ENCODE measurements around the gene PPP1R9A.

PPP1R9A gene

GRCh38 chr7:95045236-95045923, 138.0 kb downstream of the PPP1R9A start:
- DNase-seq = no peak

- DNase-seq = no peak
Observed at GRCh38 chr7:95046494-95047240, 139.3 kb downstream of the PPP1R9A start.

- no peak for DNase-seq
Observed at GRCh38 chr7:95047291-95047690, 139.9 kb downstream of the PPP1R9A start.

GRCh38 chr7:95052566-95053094, 145.2 kb downstream of the PPP1R9A start:
- no peak for DNase-seq

GRCh38 chr7:95054386-95054785, 147.0 kb downstream of the PPP1R9A start:
- no peak for DNase-seq

GRCh38 chr7:95055295-95055694, 147.9 kb downstream of the PPP1R9A start:
- no peak for DNase-seq

- DNase-seq = no peak
Observed at GRCh38 chr7:95056107-95056739, 148.8 kb downstream of the PPP1R9A start.

- DNase-seq = no peak
Observed at GRCh38 chr7:95056901-95057300, 149.5 kb downstream of the PPP1R9A start.

GRCh38 chr7:95059842-95060313, 152.5 kb downstream of the PPP1R9A start:
- DNase-seq = no peak

GRCh38 chr7:95062901-95063300, 155.5 kb downstream of the PPP1R9A start:
- no peak for DNase-seq

- DNase-seq = no peak
Observed at GRCh38 chr7:95066737-95067530, 159.5 kb downstream of the PPP1R9A start.

- no peak for DNase-seq
Observed at GRCh38 chr7:95088536-95089215, 181.3 kb downstream of the PPP1R9A start.

- no peak for DNase-seq
Observed at GRCh38 chr7:95089414-95090315, 182.3 kb downstream of the PPP1R9A start.

GRCh38 chr7:95092324-95092723, 184.9 kb downstream of the PPP1R9A start:
- no peak for DNase-seq

- DNase-seq = no peak
Observed at GRCh38 chr7:95095259-95095965, 188.0 kb downstream of the PPP1R9A start.

GRCh38 chr7:95095966-95096540, 188.7 kb downstream of the PPP1R9A start:
- no peak for DNase-seq

GRCh38 chr7:95097291-95097690, 189.9 kb downstream of the PPP1R9A start:
- no peak for DNase-seq

GRCh38 chr7:95097851-95098250, 190.5 kb downstream of the PPP1R9A start:
- DNase-seq = no peak

- DNase-seq = no peak
Observed at GRCh38 chr7:95099106-95099505, 191.7 kb downstream of the PPP1R9A start.

- DNase-seq = no peak
Observed at GRCh38 chr7:95101422-95101821, 194.0 kb downstream of the PPP1R9A start.
